Pulmonary artery endothelial cell (primary cell): ENCODE results near the gene IRF8. TPM values are rescaled to one million over a fixed set of nuclear protein-coding genes. Genes with fewer than 3 reads are reported as not detected.

Source experiments
- DNase-seq: peaks from one replicate; pipeline ENCODE4 v3.0.0-alpha.2; 2011; ENCODE audit warnings: low read depth, low spot score
- total RNA-seq: library from RNA; depleted of rRNA; stranded (reverse); fragments of >200 nt; gene quantifications from 2 replicates; pipeline ENCODE4 v1.2.3, GENCODE V29; 2014

Gene IRF8
- total RNA-seq, 1 donor from 2014 or later, result not detected

GRCh38 chr16:85954927-85955519, 56.1 kb downstream of the IRF8 start:
- DNase-seq, result no peak

- no peak for DNase-seq
Observed at GRCh38 chr16:85955566-85955965, 56.6 kb downstream of the IRF8 start.

GRCh38 chr16:85956426-85956825, 57.5 kb downstream of the IRF8 start:
- no peak for DNase-seq

GRCh38 chr16:85958731-85959130, 59.8 kb downstream of the IRF8 start:
- no peak for DNase-seq

- DNase-seq, result no peak
Observed at GRCh38 chr16:85959686-85960085, 60.7 kb downstream of the IRF8 start.

GRCh38 chr16:85960486-85961046, 61.6 kb downstream of the IRF8 start:
- no peak for DNase-seq

- no peak for DNase-seq
Observed at GRCh38 chr16:85961988-85962915, 63.3 kb downstream of the IRF8 start.

- no peak for DNase-seq
Observed at GRCh38 chr16:85963753-85964285, 64.9 kb downstream of the IRF8 start.

GRCh38 chr16:85965125-85965524, 66.2 kb downstream of the IRF8 start:
- no peak for DNase-seq

GRCh38 chr16:85967111-85967510, 68.1 kb downstream of the IRF8 start:
- no peak for DNase-seq

GRCh38 chr16:85968041-85968920, 69.3 kb downstream of the IRF8 start:
- no peak for DNase-seq

- no peak for DNase-seq
Observed at GRCh38 chr16:85969159-85969558, 70.2 kb downstream of the IRF8 start.

- DNase-seq, result no peak
Observed at GRCh38 chr16:85969591-85969990, 70.6 kb downstream of the IRF8 start.

GRCh38 chr16:85970016-85970733, 71.2 kb downstream of the IRF8 start:
- no peak for DNase-seq

GRCh38 chr16:85970738-85971137, 71.8 kb downstream of the IRF8 start:
- no peak for DNase-seq

Other genes with a start within 250 kb of the IRF8 start
- gene GINS2, start 210.2 kb upstream of the IRF8 start, total RNA-seq, result 8.8 and 13.3 TPM in 2 replicates
- 32.4 and 40.8 TPM in 2 replicates for gene C16orf74, start 148.1 kb upstream of the IRF8 start, total RNA-seq
- 31.3 and 36.9 TPM in 2 replicates for gene EMC8, start 99.6 kb upstream of the IRF8 start, total RNA-seq
- 424 and 604 TPM in 2 replicates for gene COX4I1, start 99.5 kb upstream of the IRF8 start, total RNA-seq